Liver (tissue), 9 donors: ENCODE measurements around the gene IRAK1. TPM values are rescaled to one million over a fixed set of nuclear protein-coding genes. Genes with fewer than 3 reads are reported as not detected.

Experiments
- DNase-seq: peaks from one replicate; pipeline ENCODE4 v3.0.0-alpha.2; 2017; ENCODE audit warnings: low spot score
- H3K27ac ChIP-seq, 2 donors: one replicate each; pipeline ENCODE4 v1.7.0; 2013; ENCODE audit warnings: inconsistent platforms in 2 of 2, low read length in 2 of 2, control low read depth in 1 of 2, low read depth in 1 of 2, mild to moderate bottlenecking in 1 of 2
- H3K27me3 ChIP-seq, 4 donors: one replicate each; pipeline versions ENCODE4 v1.6.1 to v1.7.0; 2013; ENCODE audit warnings: low read length in 3 of 4, inconsistent platforms in 1 of 4, mild to moderate bottlenecking in 1 of 4, moderate library complexity in 1 of 4; ENCODE audit not compliant: control insufficient read depth in 4 of 4, insufficient read depth in 4 of 4
- H3K36me3 ChIP-seq, 4 donors: one replicate each; pipeline versions ENCODE4 v1.6.1 to v1.7.0; 2013; ENCODE audit warnings: low read length in 3 of 4, mild to moderate bottlenecking in 3 of 4, low read depth in 1 of 4, moderate library complexity in 1 of 4; ENCODE audit not compliant: control insufficient read depth in 4 of 4, insufficient read depth in 3 of 4
- H3K4me1 ChIP-seq, 4 donors: one replicate each; pipeline versions ENCODE4 v1.6.1 to v1.7.0; 2013; ENCODE audit warnings: low read length in 3 of 4, mild to moderate bottlenecking in 3 of 4, moderate library complexity in 1 of 4; ENCODE audit not compliant: control insufficient read depth in 4 of 4, insufficient read depth in 4 of 4
- H3K4me3 ChIP-seq, 3 donors: one replicate each; pipeline versions ENCODE4 v1.6.1 to v1.7.0; 2013; ENCODE audit warnings: low read length in 3 of 3, control low read depth in 1 of 3, low read depth in 1 of 3, mild to moderate bottlenecking in 1 of 3
- H3K9ac ChIP-seq, 2 donors: one replicate each; pipeline ENCODE4 v1.7.0; 2013; ENCODE audit warnings: low read length in 2 of 2, mild to moderate bottlenecking in 2 of 2, moderate library complexity in 2 of 2, control low read depth in 1 of 2, low read depth in 1 of 2
- H3K9me3 ChIP-seq, 4 donors: one replicate each; pipeline versions ENCODE4 v1.6.1 to v1.7.0; 2013; ENCODE audit warnings: low read length in 3 of 4; ENCODE audit not compliant: control insufficient read depth in 4 of 4
- EGR1 ChIP-seq, 2 donors: IDR thresholded peaks; 2 replicates each; pipeline ENCODE4 v1.6.1; 2016 to 2018; ENCODE audit warnings: antibody characterized with exemption in 2 of 2, low read depth in 2 of 2
- FOXA1 ChIP-seq: IDR thresholded peaks from 2 replicates; pipeline ENCODE4 v1.6.1; 2016; ENCODE audit warnings: antibody characterized with exemption
- GABPA ChIP-seq, 2 donors: IDR thresholded peaks in 1 of 2; conservative IDR thresholded peaks in 1 of 2; 2 replicates each; pipeline ENCODE4 v1.6.1; 2016; ENCODE audit warnings: antibody characterized with exemption in 2 of 2, mild to moderate bottlenecking in 1 of 2, moderate library complexity in 1 of 2
- HNF4A ChIP-seq, 2 donors: conservative IDR thresholded peaks; 2 replicates each; pipeline ENCODE4 v1.6.1; 2016; ENCODE audit warnings: antibody characterized with exemption in 2 of 2, mild to moderate bottlenecking in 2 of 2
- HNF4G ChIP-seq: IDR thresholded peaks from 2 replicates; pipeline ENCODE4 v1.6.1; 2016; ENCODE audit warnings: antibody characterized with exemption
- JUND ChIP-seq, 2 donors: IDR thresholded peaks; 2 replicates each; pipeline ENCODE4 v1.6.1; 2016; ENCODE audit warnings: antibody characterized with exemption in 2 of 2
- NR2F2 ChIP-seq: IDR thresholded peaks from 2 replicates; pipeline ENCODE4 v1.6.1; 2016; ENCODE audit warnings: antibody characterized with exemption
- SP1 ChIP-seq: IDR thresholded peaks from 2 replicates; pipeline ENCODE4 v1.6.1; 2018; ENCODE audit warnings: antibody characterized with exemption, mild to moderate bottlenecking
- TAF1 ChIP-seq: conservative IDR thresholded peaks from 2 replicates; pipeline ENCODE4 v1.6.1; 2016; ENCODE audit warnings: antibody characterized with exemption, mild to moderate bottlenecking
- YY1 ChIP-seq: IDR thresholded peaks from 2 replicates; pipeline ENCODE4 v1.6.1; 2016; ENCODE audit warnings: antibody characterized with exemption, mild to moderate bottlenecking
- WGBS: extraction: QIAGEN DNeasy Blood & Tissue Kit; methylation state at CpG from one replicate; pipeline ENCODE4 v1.1.7; 2013; 5-methylcytosine and 5-hydroxymethylcytosine counted together
- polyA plus RNA-seq, 2 donors: library from polyadenylated mRNA; stranded (reverse) in 1 of 2; unstranded in 1 of 2; fragments of 200-250 nt in 1 of 2; fragments of >200 nt in 1 of 2; fragmentation: Nextera tagmentation in 1 of 2; extraction: Ambion mirVana in 1 of 2; gene quantifications; one replicate each; pipeline versions ENCODE4 v1.2.1 to v1.2.3, GENCODE V29; 2013 to 2015
- total RNA-seq, 2 donors: library from RNA; depleted of rRNA; stranded (reverse); fragments of >200 nt; gene quantifications; one replicate each; pipeline ENCODE4 v1.2.3, GENCODE V29; 2014
- TF ChIP-seq, protein P1 (sequence below): IDR thresholded peaks from 2 replicates; pipeline ENCODE4 v1.6.1; 2016; ENCODE audit warnings: antibody characterized with exemption
- TF ChIP-seq, protein P2 (sequence below): fragments of 150-350 bp; IDR thresholded peaks from 2 replicates; pipeline ENCODE4 v1.5.1; 2017; ENCODE audit warnings: improper control_type of control experiment, low read depth, low read length; ENCODE audit not compliant: missing input control
- TF ChIP-seq, protein P3 (sequence below): IDR thresholded peaks from 2 replicates; pipeline ENCODE4 v1.6.1; 2016; ENCODE audit warnings: antibody characterized with exemption
- TF ChIP-seq, protein P4 (sequence below): IDR thresholded peaks from 2 replicates; pipeline ENCODE4 v1.6.1; 2016; ENCODE audit warnings: antibody characterized with exemption, mild to moderate bottlenecking
- donor health status: healthy.
- donor health status: healthy.
- donor health status: healthy.
- donor health status: healthy.
- donor health status: healthy.

IRAK1 gene
- total RNA-seq (10 to 100 TPM; 17.6 to 35.6 TPM), polyA plus RNA-seq (10 to 100 TPM; 19.1 to 55.8 TPM)

DNA sequence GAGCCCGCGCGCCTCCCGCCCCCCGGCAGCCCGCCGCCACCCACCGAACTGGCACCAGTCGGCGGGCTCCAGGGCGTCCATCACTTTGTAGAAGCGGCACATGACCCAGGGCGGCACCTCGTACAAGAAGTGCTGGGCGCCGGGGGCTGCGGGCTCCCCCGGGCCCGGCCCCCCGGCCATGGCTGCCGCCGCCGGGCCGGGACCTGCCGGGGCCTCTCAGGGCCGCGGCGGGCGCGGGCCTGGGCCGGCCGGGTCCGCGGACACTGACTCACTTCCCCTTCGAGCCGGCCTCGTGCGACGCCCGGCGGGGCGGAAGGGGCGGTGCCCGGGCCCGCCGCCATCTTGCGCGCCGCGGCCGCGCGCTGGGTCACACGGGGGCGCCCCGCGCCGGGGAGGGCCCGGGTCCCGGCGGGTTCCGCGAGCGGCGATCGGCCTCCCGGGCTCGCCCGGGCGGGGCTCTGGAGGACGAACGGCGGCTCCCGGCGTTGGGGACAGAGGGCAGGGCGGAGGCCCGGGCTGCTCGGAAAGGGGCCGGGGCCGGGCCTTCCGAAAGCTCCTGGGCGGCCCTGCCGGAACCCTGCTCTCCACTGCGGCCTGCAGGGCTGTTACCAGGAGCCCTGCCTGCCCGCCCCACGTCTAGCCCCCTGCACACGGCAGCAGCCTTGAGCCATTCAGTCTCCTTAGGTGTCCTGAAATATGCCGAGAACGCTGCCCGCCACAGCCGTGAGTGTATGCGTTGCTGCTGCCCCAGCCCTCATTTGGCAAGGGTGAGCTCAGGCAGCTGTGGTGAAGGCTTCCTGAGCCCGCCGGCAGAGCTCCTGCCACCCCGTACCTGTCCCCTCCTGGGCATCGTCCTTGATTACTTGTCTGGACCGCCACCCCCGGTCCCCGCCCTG lies at the start of gene IRAK1:
Gene IRAK1 (minus strand): TSS at position 270 of the 896 bp plus-strand sequence. CDS start 90 bp downstream, at position 180.
- 1% methylated on average over 97 of the region's 99 CpGs for WGBS
- TF ChIP-seq, protein P1, sequence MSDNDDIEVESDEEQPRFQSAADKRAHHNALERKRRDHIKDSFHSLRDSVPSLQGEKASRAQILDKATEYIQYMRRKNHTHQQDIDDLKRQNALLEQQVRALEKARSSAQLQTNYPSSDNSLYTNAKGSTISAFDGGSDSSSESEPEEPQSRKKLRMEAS = no peak
- TF ChIP-seq, protein P2, sequence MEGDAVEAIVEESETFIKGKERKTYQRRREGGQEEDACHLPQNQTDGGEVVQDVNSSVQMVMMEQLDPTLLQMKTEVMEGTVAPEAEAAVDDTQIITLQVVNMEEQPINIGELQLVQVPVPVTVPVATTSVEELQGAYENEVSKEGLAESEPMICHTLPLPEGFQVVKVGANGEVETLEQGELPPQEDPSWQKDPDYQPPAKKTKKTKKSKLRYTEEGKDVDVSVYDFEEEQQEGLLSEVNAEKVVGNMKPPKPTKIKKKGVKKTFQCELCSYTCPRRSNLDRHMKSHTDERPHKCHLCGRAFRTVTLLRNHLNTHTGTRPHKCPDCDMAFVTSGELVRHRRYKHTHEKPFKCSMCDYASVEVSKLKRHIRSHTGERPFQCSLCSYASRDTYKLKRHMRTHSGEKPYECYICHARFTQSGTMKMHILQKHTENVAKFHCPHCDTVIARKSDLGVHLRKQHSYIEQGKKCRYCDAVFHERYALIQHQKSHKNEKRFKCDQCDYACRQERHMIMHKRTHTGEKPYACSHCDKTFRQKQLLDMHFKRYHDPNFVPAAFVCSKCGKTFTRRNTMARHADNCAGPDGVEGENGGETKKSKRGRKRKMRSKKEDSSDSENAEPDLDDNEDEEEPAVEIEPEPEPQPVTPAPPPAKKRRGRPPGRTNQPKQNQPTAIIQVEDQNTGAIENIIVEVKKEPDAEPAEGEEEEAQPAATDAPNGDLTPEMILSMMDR = peak; percentile 2
- H3K27me3 ChIP-seq = no peaks in the 10 kb centered on the region
- peak within 1 kb of the TSS in 1 of 2 donors; percentile 22 for H3K9ac ChIP-seq
- DNase-seq = peak; percentile 60
- H3K4me1 ChIP-seq = peaks cover 2 to 24% (median 12%) of the 10 kb centered on the region in 4 donors
- peaks cover 0 to 11% (median 4%) of the 10 kb centered on the region in 4 donors for H3K36me3 ChIP-seq
- H3K27ac ChIP-seq = peak within 1 kb of the TSS; percentile 79 to 86
- no peaks in the 10 kb centered on the region for H3K9me3 ChIP-seq
- peak within 1 kb of the TSS; percentile 15 to 82 (median 68) for H3K4me3 ChIP-seq

DNA sequence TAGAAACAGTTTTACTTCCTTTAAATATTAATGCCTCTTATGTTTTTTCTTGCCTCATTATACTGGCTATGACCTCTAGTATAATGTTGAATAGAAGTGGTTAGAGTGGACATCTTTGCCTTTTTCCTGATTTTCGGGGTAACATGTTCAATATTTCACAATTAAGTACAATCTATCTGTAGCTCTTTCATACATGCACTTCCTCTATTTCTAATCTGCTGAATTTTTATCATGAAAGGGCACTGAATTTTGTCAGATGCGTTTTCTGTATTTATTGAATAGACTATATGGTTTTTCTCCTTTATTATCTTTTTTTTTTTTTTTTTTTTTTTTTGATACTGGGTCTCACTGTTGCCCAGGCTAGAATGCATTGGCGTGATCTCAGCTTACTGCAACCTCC lies 48.9 kb upstream of the IRAK1 start:
- 82% methylated on average over 3 of the region's 3 CpGs for WGBS
- Histone ChIP-seq H3K4me3 (no peak overlapping the region), H3K4me1 (peaks cover 0 to 2% (median 0%) of the 10 kb centered on the region in 4 donors), H3K36me3 (peaks cover 0 to 2% (median 0%) of the 10 kb centered on the region in 4 donors), H3K9me3 (no peaks in the 10 kb centered on the region), H3K9ac (no peak overlapping the region), H3K27ac (no peak overlapping the region), H3K27me3 (no peaks in the 10 kb centered on the region)
- no peak for DNase-seq
- TF ChIP-seq YY1 = no peak

DNA sequence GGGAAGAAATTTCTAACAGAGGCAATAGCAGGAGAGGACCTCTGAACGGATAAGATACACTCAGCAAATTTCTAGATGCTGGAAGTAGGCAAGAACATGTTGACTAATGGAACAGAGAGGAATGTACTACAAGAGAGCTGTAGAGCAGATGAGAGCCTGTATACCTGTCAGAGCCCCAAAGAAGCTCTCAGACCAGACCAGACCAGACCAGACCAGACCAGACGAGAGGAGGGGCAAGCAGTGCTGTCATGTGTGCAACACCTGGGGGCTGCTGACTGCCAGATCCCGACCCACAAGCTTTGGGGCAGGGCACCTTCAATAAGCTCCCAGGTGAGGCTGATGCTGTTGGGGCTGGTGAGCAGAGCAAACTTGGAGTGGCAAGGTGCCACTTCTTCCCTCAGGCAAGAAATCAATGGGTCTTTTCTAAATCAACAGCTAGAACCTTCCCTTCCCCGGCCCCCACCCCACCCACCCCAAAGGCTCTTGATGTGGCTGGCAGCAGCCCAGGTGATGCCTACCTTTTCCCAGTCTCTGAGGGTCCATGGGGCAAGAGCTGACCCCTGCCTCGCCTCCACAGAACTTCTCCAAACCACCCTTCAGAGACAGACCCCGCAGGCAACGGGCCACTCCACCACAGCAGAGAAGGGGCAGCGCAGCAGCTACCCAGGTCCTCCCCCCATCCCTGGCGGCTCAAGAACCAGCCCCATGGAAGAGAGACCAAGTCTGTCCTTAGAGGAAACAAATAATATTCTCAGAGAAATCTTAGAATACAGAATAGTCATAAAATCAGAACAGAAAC lies 45.1 kb upstream of the IRAK1 start:
- H3K9me3 ChIP-seq = no peaks in the 10 kb centered on the region
- no peaks in the 10 kb centered on the region for H3K36me3 ChIP-seq
- H3K27ac ChIP-seq = no peak overlapping the region
- H3K4me3 ChIP-seq = no peak overlapping the region
- no peak overlapping the region for H3K9ac ChIP-seq
- WGBS = 89% methylated on average over 9 of the region's 9 CpGs
- peaks cover 0 to 3% (median 0%) of the 10 kb centered on the region in 4 donors for H3K27me3 ChIP-seq
- TF ChIP-seq HNF4G = no peak
- TF ChIP-seq, protein P2 = no peak
- TF ChIP-seq, protein P1 = no peak
- TF ChIP-seq GABPA (IDR thresholded peaks at IDR 0.05 in 1 of 2, conservative IDR thresholded peaks at IDR 0.05 in 1 of 2) = no peak
- no peak for TF ChIP-seq SP1
- TF ChIP-seq, protein P3, sequence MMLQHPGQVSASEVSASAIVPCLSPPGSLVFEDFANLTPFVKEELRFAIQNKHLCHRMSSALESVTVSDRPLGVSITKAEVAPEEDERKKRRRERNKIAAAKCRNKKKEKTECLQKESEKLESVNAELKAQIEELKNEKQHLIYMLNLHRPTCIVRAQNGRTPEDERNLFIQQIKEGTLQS = no peak
- TF ChIP-seq EGR1 (IDR thresholded peaks at IDR 0.05; ENCODE audit: low read depth in 2 of 2) = no peak
- no peak for TF ChIP-seq NR2F2
- TF ChIP-seq HNF4A (conservative IDR thresholded peaks at IDR 0.05) = no peak
- no peak for TF ChIP-seq TAF1
- TF ChIP-seq FOXA1 = no peak
- TF ChIP-seq JUND (IDR thresholded peaks at IDR 0.05) = no peak
- TF ChIP-seq, protein P4, sequence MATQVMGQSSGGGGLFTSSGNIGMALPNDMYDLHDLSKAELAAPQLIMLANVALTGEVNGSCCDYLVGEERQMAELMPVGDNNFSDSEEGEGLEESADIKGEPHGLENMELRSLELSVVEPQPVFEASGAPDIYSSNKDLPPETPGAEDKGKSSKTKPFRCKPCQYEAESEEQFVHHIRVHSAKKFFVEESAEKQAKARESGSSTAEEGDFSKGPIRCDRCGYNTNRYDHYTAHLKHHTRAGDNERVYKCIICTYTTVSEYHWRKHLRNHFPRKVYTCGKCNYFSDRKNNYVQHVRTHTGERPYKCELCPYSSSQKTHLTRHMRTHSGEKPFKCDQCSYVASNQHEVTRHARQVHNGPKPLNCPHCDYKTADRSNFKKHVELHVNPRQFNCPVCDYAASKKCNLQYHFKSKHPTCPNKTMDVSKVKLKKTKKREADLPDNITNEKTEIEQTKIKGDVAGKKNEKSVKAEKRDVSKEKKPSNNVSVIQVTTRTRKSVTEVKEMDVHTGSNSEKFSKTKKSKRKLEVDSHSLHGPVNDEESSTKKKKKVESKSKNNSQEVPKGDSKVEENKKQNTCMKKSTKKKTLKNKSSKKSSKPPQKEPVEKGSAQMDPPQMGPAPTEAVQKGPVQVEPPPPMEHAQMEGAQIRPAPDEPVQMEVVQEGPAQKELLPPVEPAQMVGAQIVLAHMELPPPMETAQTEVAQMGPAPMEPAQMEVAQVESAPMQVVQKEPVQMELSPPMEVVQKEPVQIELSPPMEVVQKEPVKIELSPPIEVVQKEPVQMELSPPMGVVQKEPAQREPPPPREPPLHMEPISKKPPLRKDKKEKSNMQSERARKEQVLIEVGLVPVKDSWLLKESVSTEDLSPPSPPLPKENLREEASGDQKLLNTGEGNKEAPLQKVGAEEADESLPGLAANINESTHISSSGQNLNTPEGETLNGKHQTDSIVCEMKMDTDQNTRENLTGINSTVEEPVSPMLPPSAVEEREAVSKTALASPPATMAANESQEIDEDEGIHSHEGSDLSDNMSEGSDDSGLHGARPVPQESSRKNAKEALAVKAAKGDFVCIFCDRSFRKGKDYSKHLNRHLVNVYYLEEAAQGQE = no peak
- peaks cover 0 to 3% (median 1%) of the 10 kb centered on the region in 4 donors for H3K4me1 ChIP-seq
- no peak for DNase-seq
